HUES6 (cell line): ENCODE data around the gene SERPINE2.
A peak's percentile ranks its signal among the peaks of the same experiment; 100 is the strongest.

ENCODE experiments used
- H3K27ac ChIP-seq: 2 replicates; pipeline ENCODE4 v1.7.0; 2013; ENCODE audit warnings: low read depth, mild to moderate bottlenecking, low read length, inconsistent platforms
- H3K27me3 ChIP-seq: 2 replicates; pipeline ENCODE4 v1.6.1; 2013; ENCODE audit warnings: low read length; ENCODE audit not compliant: control insufficient read depth, insufficient read depth
- H3K36me3 ChIP-seq: 2 replicates; pipeline ENCODE4 v1.6.1; 2013; ENCODE audit warnings: low read length; ENCODE audit not compliant: control insufficient read depth, insufficient read depth
- H3K4me1 ChIP-seq: 2 replicates; pipeline ENCODE4 v1.6.1; 2013; ENCODE audit warnings: low read length; ENCODE audit not compliant: control insufficient read depth, insufficient read depth
- H3K4me3 ChIP-seq: 2 replicates; pipeline ENCODE4 v1.5.1; 2013; ENCODE audit warnings: low read depth, low read length
- H3K9ac ChIP-seq: one replicate; pipeline ENCODE4 v1.6.1; 2013; ENCODE audit warnings: mild to moderate bottlenecking, low read length
- H3K9me3 ChIP-seq: 2 replicates; pipeline ENCODE4 v1.6.1; 2013; ENCODE audit warnings: low read depth, low read length; ENCODE audit not compliant: control insufficient read depth, insufficient read depth

The SERPINE2 gene, protein sequence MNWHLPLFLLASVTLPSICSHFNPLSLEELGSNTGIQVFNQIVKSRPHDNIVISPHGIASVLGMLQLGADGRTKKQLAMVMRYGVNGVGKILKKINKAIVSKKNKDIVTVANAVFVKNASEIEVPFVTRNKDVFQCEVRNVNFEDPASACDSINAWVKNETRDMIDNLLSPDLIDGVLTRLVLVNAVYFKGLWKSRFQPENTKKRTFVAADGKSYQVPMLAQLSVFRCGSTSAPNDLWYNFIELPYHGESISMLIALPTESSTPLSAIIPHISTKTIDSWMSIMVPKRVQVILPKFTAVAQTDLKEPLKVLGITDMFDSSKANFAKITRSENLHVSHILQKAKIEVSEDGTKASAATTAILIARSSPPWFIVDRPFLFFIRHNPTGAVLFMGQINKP

DNA sequence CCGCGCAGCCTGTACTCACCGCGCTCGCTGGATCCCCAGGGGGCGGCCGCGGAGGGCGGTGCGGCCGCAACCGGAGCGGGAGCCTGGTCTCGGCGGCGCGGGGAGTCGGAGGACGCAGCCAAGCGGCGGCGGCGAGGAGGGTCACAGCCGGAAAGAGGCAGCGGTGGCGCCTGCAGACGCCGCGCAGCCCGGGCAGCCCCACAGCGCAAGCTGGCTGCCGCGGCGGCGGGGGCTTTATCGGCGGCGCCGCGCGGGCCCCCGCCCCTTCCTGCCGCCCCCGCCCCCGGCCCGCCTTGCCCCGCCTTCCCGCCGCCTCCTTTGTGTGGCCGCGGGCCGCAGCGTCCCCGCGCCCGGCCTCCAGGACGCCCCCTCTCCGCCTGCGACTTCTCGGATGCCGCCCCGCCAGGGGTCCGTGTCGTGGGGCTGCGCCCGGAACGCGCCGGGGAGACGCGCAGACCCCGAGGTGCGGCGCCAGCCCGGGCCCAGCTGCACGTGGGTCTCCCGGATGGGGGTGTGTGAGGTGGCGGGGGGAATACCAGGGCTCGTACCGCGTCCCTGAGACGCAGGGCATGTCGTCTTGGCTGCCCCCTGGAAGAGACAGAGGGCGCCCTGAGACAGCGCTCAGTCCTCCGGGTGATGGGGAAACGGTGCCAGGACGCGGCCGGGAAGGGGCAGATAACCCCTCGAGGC lies at the start of gene SERPINE2:
TSS of gene SERPINE2 (minus strand) at position 207 of the 690 bp plus-strand sequence. CDS start 37,386 bp downstream, outside the sequence.
- H3K4me3 ChIP-seq: peak within 1 kb of the TSS; percentile 87
- no peaks in the 10 kb centered on the region for H3K9me3 ChIP-seq
- peaks cover 45% of the 10 kb centered on the region for H3K27me3 ChIP-seq
- peaks cover 13% of the 10 kb centered on the region; the same call in 1 of the 2 replicates for H3K36me3 ChIP-seq
- peak within 1 kb of the TSS; percentile 67; the same call in 1 of the 2 replicates for H3K27ac ChIP-seq
- peaks cover 31% of the 10 kb centered on the region for H3K4me1 ChIP-seq
- peak within 1 kb of the TSS; percentile 88 for H3K9ac ChIP-seq

DNA sequence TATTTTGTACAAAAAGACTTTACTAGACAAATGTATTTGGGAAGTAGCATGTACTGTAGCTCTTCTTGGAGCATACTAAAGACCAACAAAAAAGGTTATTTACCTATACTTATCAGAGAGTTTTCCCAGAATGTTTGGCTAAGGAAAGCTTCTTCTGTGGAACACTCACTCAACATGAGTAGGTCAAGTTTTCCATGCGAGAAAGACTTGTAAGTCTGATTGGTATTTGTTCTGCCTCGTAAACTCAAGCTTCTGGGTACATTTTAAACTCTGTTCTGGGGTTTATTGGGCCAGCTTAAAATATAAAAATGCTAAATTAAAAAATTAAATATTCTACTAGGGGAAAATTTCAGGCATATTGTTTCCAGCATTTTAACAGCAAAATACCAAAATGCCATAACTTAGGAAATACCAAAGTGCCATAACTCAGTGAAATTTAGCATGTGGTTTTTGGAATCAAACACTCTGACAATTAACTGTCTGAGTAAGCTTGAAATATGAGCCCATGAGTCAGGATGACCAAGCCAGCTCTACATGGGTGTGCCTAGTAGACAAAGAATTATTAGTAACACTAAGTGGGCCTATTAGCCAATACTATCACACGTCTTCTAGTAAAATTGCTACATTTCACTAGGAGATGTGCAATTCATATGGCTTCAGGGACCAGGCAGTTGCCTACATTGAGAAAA lies 47.3 kb upstream of the SERPINE2 start:
- Histone ChIP-seq H3K27me3 (no peaks in the 10 kb centered on the region), H3K4me3 (no peak overlapping the region), H3K36me3 (no peaks in the 10 kb centered on the region), H3K9me3 (peaks cover 6% of the 10 kb centered on the region; the same call in 1 of the 2 replicates), H3K4me1 (no peaks in the 10 kb centered on the region), H3K9ac (no peak overlapping the region), H3K27ac (no peak overlapping the region)

DNA sequence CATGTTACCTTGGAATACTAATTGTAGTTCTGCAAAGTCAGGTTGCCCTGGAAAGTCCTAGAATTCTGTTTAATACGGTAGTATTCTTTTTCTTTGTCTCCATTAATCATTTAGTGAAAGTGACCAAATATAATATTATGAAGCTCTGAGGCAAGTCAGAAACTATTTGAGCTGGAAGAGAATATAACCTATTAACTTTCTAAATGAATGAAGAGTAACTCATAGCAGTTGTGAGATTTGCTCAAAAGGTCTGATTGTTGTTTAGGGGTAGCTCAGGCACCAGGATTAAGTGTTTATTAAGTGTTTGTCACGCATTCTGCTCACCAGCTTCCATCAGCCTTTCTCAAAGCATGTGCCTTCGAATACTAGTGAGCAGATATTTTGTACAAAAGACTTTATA lies 46.7 kb upstream of the SERPINE2 start:
- peaks cover 6% of the 10 kb centered on the region; the same call in 1 of the 2 replicates for H3K9me3 ChIP-seq
- no peaks in the 10 kb centered on the region for H3K4me1 ChIP-seq
- H3K36me3 ChIP-seq: no peaks in the 10 kb centered on the region
- no peak overlapping the region for H3K27ac ChIP-seq
- no peak overlapping the region for H3K4me3 ChIP-seq
- H3K9ac ChIP-seq: no peak overlapping the region
- no peaks in the 10 kb centered on the region for H3K27me3 ChIP-seq

DNA sequence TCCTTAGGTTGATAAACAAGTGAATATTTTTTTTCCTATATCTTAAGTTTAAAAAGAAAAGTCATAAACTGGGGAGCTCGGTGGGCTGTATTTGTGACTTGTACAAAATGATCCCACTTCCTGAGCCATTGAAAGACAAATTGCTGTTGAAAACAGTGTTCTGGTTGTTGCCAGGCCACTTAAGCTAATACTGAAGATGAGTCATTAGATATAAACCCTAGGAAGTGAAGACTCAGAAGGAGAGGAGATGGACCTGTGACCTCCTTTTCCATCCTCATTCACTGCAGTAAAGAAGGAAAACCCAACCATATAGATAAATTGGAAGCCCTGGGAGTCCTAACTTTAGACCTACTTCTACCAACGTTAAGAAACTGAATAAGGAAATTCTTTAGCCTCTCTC lies 46.2 kb upstream of the SERPINE2 start:
- peaks cover 6% of the 10 kb centered on the region; the same call in 1 of the 2 replicates for H3K9me3 ChIP-seq
- H3K36me3 ChIP-seq: no peaks in the 10 kb centered on the region
- no peak overlapping the region for H3K9ac ChIP-seq
- H3K4me3 ChIP-seq: no peak overlapping the region
- H3K27ac ChIP-seq: no peak overlapping the region
- H3K27me3 ChIP-seq: no peaks in the 10 kb centered on the region
- H3K4me1 ChIP-seq: no peaks in the 10 kb centered on the region

DNA sequence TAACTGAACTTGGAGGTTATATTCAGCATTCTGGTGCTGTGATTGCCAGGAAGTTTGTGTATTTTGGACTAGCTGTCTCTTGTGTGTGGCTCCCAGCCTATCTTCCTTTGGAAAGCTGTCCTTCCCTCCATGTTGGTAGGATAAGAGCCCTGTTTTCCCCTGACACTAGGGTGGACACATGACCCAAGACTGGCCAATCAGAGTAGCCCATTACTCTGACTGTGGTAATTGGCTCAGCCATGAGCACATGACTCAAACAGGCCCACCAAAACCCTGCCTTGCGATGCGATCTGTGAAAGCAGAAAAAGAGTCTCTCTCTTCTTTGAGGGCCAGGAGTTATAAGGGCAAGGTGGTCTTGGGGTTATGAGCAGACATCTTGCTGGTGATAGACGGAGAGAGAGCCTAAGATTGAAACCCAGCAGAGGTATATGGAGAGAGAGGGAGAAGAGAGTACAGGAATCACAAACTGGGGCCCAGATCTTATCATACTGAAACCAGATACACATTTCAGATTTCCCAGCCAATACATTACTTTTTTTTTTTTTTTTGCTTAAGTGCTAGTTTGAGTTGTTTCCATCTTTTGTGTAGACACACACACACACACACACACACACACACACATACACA lies 45.3 kb upstream of the SERPINE2 start:
- H3K27ac ChIP-seq: no peak overlapping the region

DNA sequence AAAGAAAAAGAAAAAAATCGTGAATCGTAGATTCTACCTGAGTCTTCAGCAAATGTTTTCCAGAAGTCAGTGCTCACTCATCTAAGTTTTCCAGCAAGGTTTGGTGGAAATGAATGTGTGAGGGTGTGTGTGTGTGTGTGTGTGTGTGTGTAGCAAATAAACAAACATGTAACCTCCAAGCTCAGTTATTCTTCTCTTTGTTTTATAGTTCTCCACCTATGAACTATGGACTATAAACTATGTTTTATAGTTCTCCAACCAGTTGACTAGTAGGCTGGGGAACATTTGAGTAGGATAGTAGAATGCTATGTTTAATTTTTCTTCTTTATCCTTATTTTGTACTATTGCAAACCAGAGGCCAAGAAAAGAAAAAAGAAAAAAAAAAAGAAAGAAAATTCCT lies 44.6 kb upstream of the SERPINE2 start:
- Histone ChIP-seq H3K27me3 (no peaks in the 10 kb centered on the region), H3K9ac (no peak overlapping the region), H3K4me3 (no peak overlapping the region), H3K9me3 (no peaks in the 10 kb centered on the region; the same call in 1 of the 2 replicates), H3K36me3 (no peaks in the 10 kb centered on the region), H3K4me1 (no peaks in the 10 kb centered on the region), H3K27ac (no peak overlapping the region)

More for the DNA sequence above, 45.3 kb upstream of the SERPINE2 start:
- H3K4me3 ChIP-seq: no peak overlapping the region
- H3K27me3 ChIP-seq: no peaks in the 10 kb centered on the region
- H3K36me3 ChIP-seq: no peaks in the 10 kb centered on the region
- no peak overlapping the region for H3K9ac ChIP-seq
- peaks cover 5% of the 10 kb centered on the region; the same call in 1 of the 2 replicates for H3K9me3 ChIP-seq
- no peaks in the 10 kb centered on the region for H3K4me1 ChIP-seq

DNA sequence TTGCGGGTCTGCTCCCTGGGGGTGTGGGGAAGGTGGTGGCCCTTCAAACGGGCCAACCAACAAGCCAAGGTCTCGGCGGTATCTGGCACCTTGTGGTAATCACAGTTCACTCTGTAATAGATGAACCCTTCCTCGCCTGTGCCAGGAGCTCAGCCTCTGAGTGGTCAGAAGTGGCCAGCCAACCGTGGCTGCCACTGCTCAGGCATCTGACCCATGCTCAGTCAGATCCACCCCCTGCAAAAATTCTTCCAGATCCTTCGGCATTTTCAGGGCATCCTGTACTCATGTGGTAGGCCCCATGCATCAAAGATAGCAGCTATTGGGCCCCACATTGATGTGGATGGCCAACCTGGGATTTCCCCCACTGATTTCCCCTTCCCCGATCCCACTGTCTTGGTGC lies 39.6 kb upstream of the SERPINE2 start:
- Histone ChIP-seq H3K4me3 (no peak overlapping the region), H3K27ac (no peak overlapping the region), H3K27me3 (no peaks in the 10 kb centered on the region), H3K4me1 (no peaks in the 10 kb centered on the region), H3K36me3 (no peaks in the 10 kb centered on the region), H3K9ac (no peak overlapping the region), H3K9me3 (no peaks in the 10 kb centered on the region)

DNA sequence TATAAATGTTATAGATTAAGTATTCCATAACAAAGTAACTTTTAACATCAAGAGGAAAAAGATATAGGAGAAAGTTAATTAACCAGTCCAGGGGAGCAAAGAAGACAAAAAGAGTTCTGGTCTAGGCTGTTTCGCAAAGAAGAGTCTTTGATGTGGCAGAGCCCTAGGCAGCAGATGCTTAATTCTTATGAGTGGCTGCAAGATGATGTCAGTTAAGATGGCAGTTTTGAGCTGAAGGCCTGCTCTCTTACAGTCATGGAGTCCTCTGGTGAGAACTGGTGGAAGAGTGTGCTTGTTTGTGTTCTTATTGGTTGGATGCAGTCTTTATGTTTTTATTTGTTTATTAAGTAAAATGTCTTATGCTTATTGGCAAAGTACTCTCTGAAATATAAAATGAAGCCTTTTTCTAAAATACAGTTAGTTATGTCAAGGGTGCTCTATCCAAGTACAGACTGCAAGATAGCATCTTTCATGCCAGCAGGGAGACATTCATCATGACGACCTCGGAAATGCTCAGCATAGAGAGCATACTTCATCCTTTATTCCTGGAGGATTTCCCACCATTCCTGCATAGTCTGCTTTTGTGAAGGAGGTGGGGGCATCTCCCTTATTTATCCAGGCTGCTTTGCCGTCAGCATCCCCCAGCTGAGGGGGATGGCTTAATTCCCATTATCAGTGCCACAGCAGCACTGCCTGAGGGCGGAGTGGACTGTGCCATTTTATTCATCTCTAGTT lies 38.9 kb upstream of the SERPINE2 start:
- H3K9me3 ChIP-seq: no peaks in the 10 kb centered on the region
- no peaks in the 10 kb centered on the region for H3K4me1 ChIP-seq
- H3K27me3 ChIP-seq: no peaks in the 10 kb centered on the region
- no peak overlapping the region for H3K9ac ChIP-seq
- H3K36me3 ChIP-seq: no peaks in the 10 kb centered on the region
- no peak overlapping the region for H3K27ac ChIP-seq
- no peak overlapping the region for H3K4me3 ChIP-seq

DNA sequence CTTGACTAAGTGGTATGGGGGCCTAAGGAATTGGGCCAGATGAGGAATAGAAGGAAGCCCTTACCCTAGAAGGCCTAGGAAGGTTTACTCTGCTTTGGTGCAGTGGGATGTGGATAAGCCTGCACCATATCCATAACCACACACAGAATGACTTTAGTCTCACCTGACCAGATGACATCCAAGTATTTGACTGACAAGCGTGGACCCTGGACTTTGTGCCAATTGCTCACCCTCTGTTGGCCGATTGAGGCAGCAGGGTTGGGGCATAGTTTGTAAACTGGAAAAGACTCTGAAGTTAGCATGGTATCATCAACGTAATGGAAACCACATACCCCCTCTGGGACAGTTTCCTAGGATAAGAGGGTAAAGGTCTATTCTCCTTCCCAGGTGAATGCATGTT lies 36.5 kb upstream of the SERPINE2 start:
- no peak overlapping the region for H3K9ac ChIP-seq
- H3K27me3 ChIP-seq: no peaks in the 10 kb centered on the region
- H3K9me3 ChIP-seq: no peaks in the 10 kb centered on the region
- H3K4me1 ChIP-seq: no peaks in the 10 kb centered on the region
- H3K36me3 ChIP-seq: no peaks in the 10 kb centered on the region
- no peak overlapping the region for H3K4me3 ChIP-seq
- no peak overlapping the region for H3K27ac ChIP-seq

DNA sequence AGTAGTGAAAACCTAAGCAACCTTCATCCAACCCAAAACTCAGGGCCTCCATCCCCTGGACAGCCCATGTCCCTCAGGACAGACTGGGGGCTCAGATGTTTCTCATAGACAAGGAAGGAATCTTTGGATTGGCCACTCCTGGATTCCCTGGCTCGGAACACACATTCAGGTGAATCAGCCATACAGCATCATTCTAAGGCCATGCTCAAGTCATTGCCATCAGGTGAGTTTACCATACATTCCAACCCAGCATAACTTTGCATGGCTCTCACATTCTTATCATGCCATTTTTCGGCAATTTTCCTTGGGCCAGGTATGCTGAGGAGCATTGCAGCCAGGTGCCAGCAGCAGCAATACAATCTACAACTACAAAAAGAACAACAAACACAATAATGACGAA lies 34.6 kb upstream of the SERPINE2 start:
- Histone ChIP-seq H3K27me3 (no peaks in the 10 kb centered on the region), H3K9ac (no peak overlapping the region), H3K9me3 (no peaks in the 10 kb centered on the region), H3K27ac (no peak overlapping the region), H3K36me3 (no peaks in the 10 kb centered on the region), H3K4me1 (no peaks in the 10 kb centered on the region), H3K4me3 (no peak overlapping the region)
